ENCODE data around the gene ZNF786. TPM values are rescaled to one million over a fixed set of nuclear protein-coding genes. Genes with fewer than 3 reads are reported as not detected.
"Not testable (repeated sequence)": the region's sequence is repeated elsewhere in the genome, so short reads cannot be mapped to it uniquely, and the experiment has no call there.

Gene ZNF786
- polyA plus RNA-seq, 1 donor: 8.5 TPM

DNA sequence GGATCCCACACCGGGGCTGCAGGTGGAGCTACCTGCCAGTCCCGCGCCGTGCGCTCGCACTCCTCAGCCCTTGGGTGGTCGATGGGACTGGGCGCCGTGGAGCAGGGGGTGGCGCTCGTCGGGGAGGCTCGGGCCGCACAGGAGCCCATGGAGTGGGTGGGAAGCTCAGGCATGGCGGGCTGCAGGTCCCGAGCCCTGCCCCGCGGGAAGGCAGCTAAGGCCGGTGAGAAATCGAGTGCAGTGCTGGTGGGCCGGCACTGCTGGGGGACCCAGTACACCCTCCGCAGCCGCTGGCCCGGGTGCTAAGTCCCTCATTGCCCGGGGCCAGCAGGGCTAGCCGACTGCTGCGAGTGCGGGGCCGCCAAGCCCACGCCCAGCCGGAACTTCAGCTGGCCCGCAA lies 51.9 kb downstream of the ZNF786 start:
- not testable (repeated sequence) for H3K4me3 ChIP-seq (ENCODE audit: low read length); DNase-seq; H3K9me3 ChIP-seq (ENCODE audit: control insufficient read depth, low read depth, low read length); H3K4me1 ChIP-seq (ENCODE audit: control insufficient read depth, insufficient read depth, low read length); H3K27me3 ChIP-seq (ENCODE audit: control insufficient read depth, insufficient read depth, low read length); H3K36me3 ChIP-seq (ENCODE audit: control insufficient read depth, insufficient read depth, low read length); H3K27ac ChIP-seq (ENCODE audit: low read length)
- no CpG with 5 or more reads among the region's 32 CpGs for WGBS (ENCODE audit: insufficient coverage, low lambda C conversion rate)

DNA sequence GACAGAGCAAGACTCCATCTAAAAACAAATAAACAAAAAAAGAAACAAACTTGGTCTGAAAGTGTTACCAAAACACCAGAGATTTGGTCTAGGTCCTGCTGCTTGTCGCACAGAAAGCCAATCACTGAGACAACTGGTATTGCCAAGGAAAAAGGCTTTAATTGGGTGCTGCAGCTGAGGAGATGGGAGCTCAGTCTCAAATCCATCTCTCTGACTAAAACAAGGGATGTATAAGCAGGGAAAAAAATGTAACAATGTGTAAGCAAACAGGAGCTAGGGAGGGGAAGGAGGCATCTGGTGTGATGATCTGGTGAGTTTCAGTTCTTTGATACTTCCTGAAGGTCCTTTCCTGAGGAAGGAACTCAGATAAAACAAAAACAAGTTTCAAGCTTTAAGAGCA lies 53.8 kb downstream of the ZNF786 start:
- WGBS (ENCODE audit: insufficient coverage, low lambda C conversion rate): no CpG with 5 or more reads among the region's 1 CpG

DNA sequence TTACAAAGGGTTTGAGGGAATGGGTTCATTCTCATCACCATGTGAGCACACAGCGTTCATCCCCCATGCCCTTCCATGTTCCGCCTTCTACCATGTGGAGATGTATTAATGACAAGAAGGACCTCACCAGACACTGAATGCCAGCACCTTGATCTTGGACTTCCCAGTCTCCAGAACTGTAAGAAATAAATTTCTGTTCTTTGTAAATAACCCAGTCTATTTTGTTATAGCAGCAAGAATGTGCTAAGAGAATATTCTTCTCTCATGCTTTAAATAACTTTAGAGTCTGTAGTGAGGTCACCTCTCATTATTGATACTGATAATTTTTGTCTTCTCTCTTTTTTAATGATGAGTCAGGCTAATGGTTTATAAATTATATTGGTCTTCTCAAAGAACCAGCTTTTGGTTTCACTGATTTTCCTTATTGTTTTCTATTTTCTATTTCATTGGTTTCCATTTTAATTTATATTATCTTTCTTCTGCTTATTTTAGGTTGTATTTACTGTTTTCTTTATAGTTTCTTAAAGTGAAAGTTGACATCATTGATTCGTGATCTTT lies 59.1 kb downstream of the ZNF786 start:
- WGBS (ENCODE audit: insufficient coverage, low lambda C conversion rate): 88% methylated on average over 1 of the region's 3 CpGs
- Histone ChIP-seq H3K27ac (ENCODE audit: low read length) (no peak overlapping the region), H3K4me3 (ENCODE audit: low read length) (no peak overlapping the region), H3K4me1 (ENCODE audit: control insufficient read depth, insufficient read depth, low read length) (peaks cover 12% of the 10 kb centered on the region), H3K27me3 (ENCODE audit: control insufficient read depth, insufficient read depth, low read length) (no peaks in the 10 kb centered on the region), H3K36me3 (ENCODE audit: control insufficient read depth, insufficient read depth, low read length) (no peaks in the 10 kb centered on the region), H3K9me3 (ENCODE audit: control insufficient read depth, low read depth, low read length) (no peaks in the 10 kb centered on the region)
- no peak for DNase-seq

More for the DNA sequence above, 53.8 kb downstream of the ZNF786 start:
- no peaks in the 10 kb centered on the region for H3K36me3 ChIP-seq (ENCODE audit: control insufficient read depth, insufficient read depth, low read length)
- H3K9me3 ChIP-seq (ENCODE audit: control insufficient read depth, low read depth, low read length): peaks cover 5% of the 10 kb centered on the region
- H3K27ac ChIP-seq (ENCODE audit: low read length): no peak overlapping the region
- H3K4me1 ChIP-seq (ENCODE audit: control insufficient read depth, insufficient read depth, low read length): no peaks in the 10 kb centered on the region
- no peak for DNase-seq
- no peak overlapping the region for H3K4me3 ChIP-seq (ENCODE audit: low read length)
- no peaks in the 10 kb centered on the region for H3K27me3 ChIP-seq (ENCODE audit: control insufficient read depth, insufficient read depth, low read length)

DNA sequence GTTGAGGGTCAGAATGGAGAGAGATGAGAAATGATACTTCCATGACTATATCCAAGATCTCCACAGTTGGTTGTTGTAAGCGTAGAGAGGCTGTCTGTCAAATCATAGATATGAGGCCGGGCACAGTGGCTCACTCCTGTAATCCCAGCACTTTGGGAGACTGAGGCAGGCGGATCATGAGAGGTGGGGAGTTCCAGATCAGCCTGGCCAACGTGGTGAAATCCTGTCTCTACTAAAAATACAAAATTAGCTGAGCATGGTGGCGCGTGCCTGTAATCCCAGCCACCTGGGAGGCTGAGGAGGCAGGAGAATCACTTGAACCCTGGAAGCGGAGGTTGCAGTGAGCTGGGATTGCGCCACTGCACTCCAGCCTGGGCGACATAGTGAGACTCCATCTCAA lies 60.1 kb downstream of the ZNF786 start:
- H3K9me3 ChIP-seq (ENCODE audit: control insufficient read depth, low read depth, low read length); H3K27me3 ChIP-seq (ENCODE audit: control insufficient read depth, insufficient read depth, low read length); H3K27ac ChIP-seq (ENCODE audit: low read length); H3K36me3 ChIP-seq (ENCODE audit: control insufficient read depth, insufficient read depth, low read length); DNase-seq; H3K4me3 ChIP-seq (ENCODE audit: low read length): not testable (repeated sequence)
- peaks cover 13% of the 10 kb centered on the region for H3K4me1 ChIP-seq (ENCODE audit: control insufficient read depth, insufficient read depth, low read length)
- WGBS (ENCODE audit: insufficient coverage, low lambda C conversion rate): 100% methylated on average over 2 of the region's 9 CpGs

DNA sequence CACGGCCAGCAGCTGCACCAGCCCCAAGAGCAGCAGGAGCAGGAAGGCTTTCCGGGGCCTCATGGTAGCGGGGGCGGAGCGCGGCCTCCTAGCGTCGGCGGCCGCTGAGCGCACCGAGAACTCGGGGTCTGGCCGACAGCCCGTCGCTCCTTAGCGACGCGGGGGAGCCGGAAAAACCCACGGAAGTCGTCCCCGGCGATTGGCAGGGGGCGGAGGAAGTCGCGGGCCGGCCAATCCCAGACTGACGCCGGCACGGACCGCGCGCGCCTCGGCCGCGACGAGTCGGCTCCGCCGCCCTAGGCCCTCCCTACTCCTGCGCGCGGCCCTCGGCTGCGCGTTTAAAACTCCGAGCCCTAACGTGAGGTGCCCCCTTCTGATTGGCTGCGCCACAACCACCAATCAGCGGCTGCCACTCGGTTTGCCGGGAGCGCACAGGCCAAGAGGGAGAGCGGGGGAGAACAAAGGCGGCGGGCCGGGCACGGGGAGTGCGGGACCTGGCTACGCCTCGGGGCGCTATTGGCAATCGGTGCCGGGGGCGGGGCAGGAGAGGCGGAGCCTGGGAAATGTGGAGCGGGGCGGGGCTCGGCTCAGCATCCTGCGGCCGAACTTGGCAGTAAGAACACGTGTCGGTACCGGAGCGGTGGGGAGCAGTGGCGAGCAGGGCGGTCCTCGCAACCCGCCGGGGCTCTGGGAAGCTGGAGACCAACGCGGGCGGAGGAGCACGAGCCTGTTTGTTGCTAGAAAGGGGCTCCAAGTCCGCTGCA lies 62.0 kb downstream of the ZNF786 start, which contains the start of gene PDIA4:
TSS of gene PDIA4 (minus strand) at position 160 of the 764 bp plus-strand sequence. CDS start at position 63, 97 bp downstream.
- WGBS (ENCODE audit: insufficient coverage, low lambda C conversion rate): no CpG with 5 or more reads among the region's 87 CpGs
- DNase-seq: peak; percentile 99 to 100
- Histone ChIP-seq H3K4me1 (ENCODE audit: control insufficient read depth, insufficient read depth, low read length) (peaks cover 13% of the 10 kb centered on the region), H3K27ac (ENCODE audit: low read length) (peak within 1 kb of the TSS; percentile 77), H3K4me3 (ENCODE audit: low read length) (peak within 1 kb of the TSS; percentile 78), H3K36me3 (ENCODE audit: control insufficient read depth, insufficient read depth, low read length) (peaks cover 7% of the 10 kb centered on the region), H3K9me3 (ENCODE audit: control insufficient read depth, low read depth, low read length) (no peaks in the 10 kb centered on the region), H3K27me3 (ENCODE audit: control insufficient read depth, insufficient read depth, low read length) (no peaks in the 10 kb centered on the region)

DNA sequence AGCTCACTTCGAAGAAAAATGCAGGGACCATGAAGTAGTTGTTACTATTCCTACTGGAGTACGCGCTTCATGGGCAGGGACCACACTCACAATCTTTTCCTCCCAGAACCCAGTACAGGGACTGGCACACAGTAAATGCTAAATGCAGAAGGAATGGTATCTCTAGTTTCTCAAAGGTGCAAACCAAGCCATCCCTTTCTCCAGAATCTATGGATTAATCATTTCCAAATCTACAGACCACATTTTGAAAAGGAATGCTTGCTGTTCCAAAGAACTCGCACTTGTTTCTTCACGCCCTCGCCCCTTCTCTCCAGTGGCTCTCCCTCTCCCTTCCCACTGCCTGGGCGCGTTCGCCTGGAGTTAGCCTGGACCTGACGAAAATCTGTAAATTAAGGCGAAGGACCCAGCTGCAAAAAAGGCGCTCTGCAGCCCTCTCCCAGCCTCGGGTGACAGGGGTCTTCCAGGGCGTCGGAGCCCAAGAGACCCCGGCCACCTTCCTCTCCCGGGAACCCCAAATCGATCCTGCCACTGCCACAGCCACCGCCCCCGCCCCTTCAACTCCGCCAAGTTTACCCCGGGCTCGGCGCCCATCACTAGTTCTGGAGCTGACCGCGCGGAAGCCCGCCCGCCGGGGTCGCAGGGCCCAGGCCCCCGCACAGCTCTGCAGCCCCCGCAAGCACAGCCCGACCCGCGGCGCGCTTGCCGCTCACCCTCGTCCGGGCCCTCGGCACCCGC lies 62.7 kb downstream of the ZNF786 start:
- H3K36me3 ChIP-seq (ENCODE audit: control insufficient read depth, insufficient read depth, low read length): peaks cover 7% of the 10 kb centered on the region
- peak in 1 of 2 donors; percentile 56 for DNase-seq
- peaks cover 13% of the 10 kb centered on the region for H3K4me1 ChIP-seq (ENCODE audit: control insufficient read depth, insufficient read depth, low read length)
- H3K27me3 ChIP-seq (ENCODE audit: control insufficient read depth, insufficient read depth, low read length): no peaks in the 10 kb centered on the region
- peak overlapping the region; percentile 77 for H3K27ac ChIP-seq (ENCODE audit: low read length)
- no CpG with 5 or more reads among the region's 43 CpGs for WGBS (ENCODE audit: insufficient coverage, low lambda C conversion rate)
- H3K9me3 ChIP-seq (ENCODE audit: control insufficient read depth, low read depth, low read length): no peaks in the 10 kb centered on the region
- H3K4me3 ChIP-seq (ENCODE audit: low read length): peak overlapping the region; percentile 78

DNA sequence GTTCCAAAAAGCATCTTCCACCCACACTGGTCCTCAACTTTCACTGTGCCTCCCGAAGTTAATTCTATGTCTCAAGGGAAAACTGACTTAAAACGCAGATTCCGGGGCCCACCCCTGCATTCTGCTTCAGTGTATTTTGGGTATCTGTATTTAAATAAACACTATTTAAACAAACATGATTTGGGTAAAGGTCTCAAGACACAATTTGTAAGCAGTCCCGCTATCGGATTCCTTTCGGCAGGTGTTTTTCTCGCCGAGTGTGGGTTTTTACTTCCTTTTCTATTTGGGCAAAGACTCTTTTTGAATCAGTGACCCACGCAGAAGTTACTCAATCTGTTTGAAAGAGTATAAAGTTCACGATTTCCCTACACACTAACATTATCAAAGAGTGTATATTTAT lies 63.5 kb downstream of the ZNF786 start:
- H3K27ac ChIP-seq (ENCODE audit: low read length): peak overlapping the region; percentile 77
- WGBS (ENCODE audit: insufficient coverage, low lambda C conversion rate): no CpG with 5 or more reads among the region's 10 CpGs
- peak in 1 of 2 donors; percentile 41 for DNase-seq

DNA sequence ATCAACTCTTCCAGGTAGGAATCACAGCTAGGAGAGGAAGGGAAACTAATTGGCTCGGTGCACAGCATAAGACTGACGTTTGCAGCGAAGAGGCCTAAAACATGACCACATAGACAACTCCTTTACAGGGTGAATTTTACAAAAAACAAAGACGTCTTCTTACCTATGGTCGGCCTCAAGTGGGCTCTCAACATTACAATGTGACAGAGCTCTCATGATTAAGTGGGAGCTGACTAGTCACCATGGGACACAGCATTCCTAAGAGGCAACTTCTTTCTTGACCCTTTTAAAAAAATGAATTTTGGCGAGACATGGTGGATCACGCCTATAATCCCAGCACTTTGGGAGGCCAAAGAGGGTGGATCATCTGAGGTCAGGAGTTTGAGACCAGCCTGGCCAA lies 66.9 kb downstream of the ZNF786 start:
- no peak overlapping the region for H3K27ac ChIP-seq (ENCODE audit: low read length)
- H3K9me3 ChIP-seq (ENCODE audit: control insufficient read depth, low read depth, low read length): no peaks in the 10 kb centered on the region
- no peaks in the 10 kb centered on the region for H3K27me3 ChIP-seq (ENCODE audit: control insufficient read depth, insufficient read depth, low read length)
- peaks cover 6% of the 10 kb centered on the region for H3K4me1 ChIP-seq (ENCODE audit: control insufficient read depth, insufficient read depth, low read length)
- H3K4me3 ChIP-seq (ENCODE audit: low read length): no peak overlapping the region
- H3K36me3 ChIP-seq (ENCODE audit: control insufficient read depth, insufficient read depth, low read length): peaks cover 30% of the 10 kb centered on the region
- DNase-seq: no peak
- no CpG with 5 or more reads among the region's 7 CpGs for WGBS (ENCODE audit: insufficient coverage, low lambda C conversion rate)

More for the DNA sequence above, 63.5 kb downstream of the ZNF786 start:
- no peaks in the 10 kb centered on the region for H3K27me3 ChIP-seq (ENCODE audit: control insufficient read depth, insufficient read depth, low read length)
- peak overlapping the region; percentile 78 for H3K4me3 ChIP-seq (ENCODE audit: low read length)
- no peaks in the 10 kb centered on the region for H3K9me3 ChIP-seq (ENCODE audit: control insufficient read depth, low read depth, low read length)
- peaks cover 7% of the 10 kb centered on the region for H3K36me3 ChIP-seq (ENCODE audit: control insufficient read depth, insufficient read depth, low read length)
- peaks cover 13% of the 10 kb centered on the region for H3K4me1 ChIP-seq (ENCODE audit: control insufficient read depth, insufficient read depth, low read length)

DNA sequence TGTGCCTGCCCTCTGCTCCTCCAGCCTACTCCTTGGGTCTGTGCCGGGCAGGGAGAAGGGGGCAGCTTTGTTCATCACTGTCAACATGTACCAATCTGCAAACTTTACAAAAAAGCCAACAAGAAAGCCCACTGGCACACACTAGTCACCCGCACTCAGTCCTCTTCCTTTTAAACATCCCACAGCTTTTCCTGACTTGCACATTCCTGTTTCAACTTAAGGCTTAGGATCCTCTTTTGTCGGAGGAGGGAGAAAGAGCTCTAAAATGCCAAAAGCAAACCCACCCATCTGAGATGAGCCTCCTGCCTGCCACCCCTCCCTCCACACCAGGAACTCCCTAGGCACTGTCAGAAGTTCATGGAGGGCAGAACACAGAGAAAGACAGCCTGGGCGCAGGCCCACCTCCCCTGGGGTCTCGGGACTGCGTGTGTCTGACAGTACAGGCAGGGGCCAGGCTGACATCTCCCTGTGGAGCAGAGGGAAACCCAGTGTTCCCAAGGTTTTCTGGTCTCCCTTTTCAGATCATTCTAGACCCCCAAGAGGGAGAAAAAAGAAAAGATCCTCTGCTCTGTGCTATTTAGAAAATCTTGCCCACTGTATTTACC lies 67.7 kb downstream of the ZNF786 start:
- H3K36me3 ChIP-seq (ENCODE audit: control insufficient read depth, insufficient read depth, low read length): peaks cover 35% of the 10 kb centered on the region
- H3K4me3 ChIP-seq (ENCODE audit: low read length): no peak overlapping the region
- no CpG with 5 or more reads among the region's 6 CpGs for WGBS (ENCODE audit: insufficient coverage, low lambda C conversion rate)
- DNase-seq: no peak
- H3K9me3 ChIP-seq (ENCODE audit: control insufficient read depth, low read depth, low read length): no peaks in the 10 kb centered on the region
- H3K4me1 ChIP-seq (ENCODE audit: control insufficient read depth, insufficient read depth, low read length): peaks cover 6% of the 10 kb centered on the region
- H3K27me3 ChIP-seq (ENCODE audit: control insufficient read depth, insufficient read depth, low read length): no peaks in the 10 kb centered on the region
- H3K27ac ChIP-seq (ENCODE audit: low read length): no peak overlapping the region

DNA sequence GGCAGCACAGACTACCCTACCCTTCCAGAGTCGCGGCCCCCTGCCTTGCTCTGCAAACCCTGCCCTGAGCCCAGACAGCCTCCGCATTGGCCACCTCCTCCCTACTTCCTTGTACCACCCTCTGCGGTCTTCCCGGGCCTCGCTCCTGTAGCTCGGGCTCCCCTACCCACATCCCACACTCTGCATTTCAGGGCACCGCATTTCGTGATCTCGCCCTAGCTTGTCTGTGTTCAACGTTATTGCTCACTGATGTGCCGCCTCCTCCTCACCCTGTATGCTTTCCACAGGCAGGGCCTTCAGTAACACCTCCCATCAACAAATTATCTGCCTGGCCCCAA lies 68.8 kb downstream of the ZNF786 start:
- WGBS (ENCODE audit: insufficient coverage, low lambda C conversion rate): 85% methylated on average over 4 of the region's 12 CpGs
- Histone ChIP-seq H3K4me3 (ENCODE audit: low read length) (no peak overlapping the region), H3K4me1 (ENCODE audit: control insufficient read depth, insufficient read depth, low read length) (peaks cover 4% of the 10 kb centered on the region), H3K27me3 (ENCODE audit: control insufficient read depth, insufficient read depth, low read length) (no peaks in the 10 kb centered on the region), H3K9me3 (ENCODE audit: control insufficient read depth, low read depth, low read length) (no peaks in the 10 kb centered on the region), H3K27ac (ENCODE audit: low read length) (no peak overlapping the region), H3K36me3 (ENCODE audit: control insufficient read depth, insufficient read depth, low read length) (peaks cover 42% of the 10 kb centered on the region)
- DNase-seq: no peak

All from large intestine (tissue), 3 donors.